HT-29 (cell line): Measurements from ENCODE around the gene ZNF175. TPM values are rescaled to one million over a fixed set of nuclear protein-coding genes. Genes with fewer than 3 reads are reported as not detected.

Experiments
- DNase-seq: peaks from one replicate; pipeline ENCODE4 v3.0.0-alpha.2; 2015; ENCODE audit warnings: low spot score
- total RNA-seq: library from RNA; depleted of rRNA; stranded (reverse); fragments of >200 nt; shearing (Covaris generic); gene quantifications from 2 replicates; pipeline ENCODE4 v1.2.3, GENCODE V29; 2014

ZNF175 gene
- total RNA-seq, 1 experiment from 2014 or later, result 1.1 TPM

DNA sequence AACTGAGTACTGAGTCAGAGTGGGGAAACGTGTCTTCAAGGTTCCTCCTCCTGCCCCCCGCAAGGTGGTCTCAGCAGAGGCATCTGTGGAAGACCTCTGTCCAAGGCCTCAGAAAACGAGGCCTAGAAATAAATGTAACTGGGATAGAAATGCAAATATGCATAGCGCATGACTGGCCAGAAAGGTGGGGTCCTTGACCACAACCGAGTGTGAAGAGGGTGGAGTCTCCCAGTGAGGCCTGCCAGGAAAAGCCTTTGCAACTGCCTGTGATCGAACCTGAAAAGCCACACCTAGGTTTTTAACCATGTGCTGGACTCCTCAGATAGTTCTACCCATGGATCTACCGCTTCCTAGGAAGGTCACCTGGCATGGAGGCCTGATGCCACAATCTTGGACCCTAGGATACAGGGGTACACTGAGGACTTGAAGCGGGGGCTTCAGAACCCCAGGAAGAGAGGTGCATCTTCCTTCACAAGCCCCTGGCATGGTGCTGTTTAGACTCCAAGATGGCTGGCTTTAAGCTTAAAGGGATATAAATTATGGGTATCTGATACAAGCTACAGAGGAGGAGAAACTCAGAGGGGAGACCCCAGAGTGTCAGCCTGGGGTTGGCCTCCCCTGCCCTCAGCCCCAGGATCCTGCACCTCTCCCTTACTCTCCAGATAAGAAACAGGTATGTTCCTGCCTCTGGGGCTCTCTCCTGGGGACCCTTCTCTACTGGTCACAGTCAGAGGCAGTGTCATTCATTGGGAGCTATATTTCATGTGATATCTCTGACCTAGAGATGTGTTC lies 21.4 kb upstream of the ZNF175 start:
- DNase-seq, result no peak

DNA sequence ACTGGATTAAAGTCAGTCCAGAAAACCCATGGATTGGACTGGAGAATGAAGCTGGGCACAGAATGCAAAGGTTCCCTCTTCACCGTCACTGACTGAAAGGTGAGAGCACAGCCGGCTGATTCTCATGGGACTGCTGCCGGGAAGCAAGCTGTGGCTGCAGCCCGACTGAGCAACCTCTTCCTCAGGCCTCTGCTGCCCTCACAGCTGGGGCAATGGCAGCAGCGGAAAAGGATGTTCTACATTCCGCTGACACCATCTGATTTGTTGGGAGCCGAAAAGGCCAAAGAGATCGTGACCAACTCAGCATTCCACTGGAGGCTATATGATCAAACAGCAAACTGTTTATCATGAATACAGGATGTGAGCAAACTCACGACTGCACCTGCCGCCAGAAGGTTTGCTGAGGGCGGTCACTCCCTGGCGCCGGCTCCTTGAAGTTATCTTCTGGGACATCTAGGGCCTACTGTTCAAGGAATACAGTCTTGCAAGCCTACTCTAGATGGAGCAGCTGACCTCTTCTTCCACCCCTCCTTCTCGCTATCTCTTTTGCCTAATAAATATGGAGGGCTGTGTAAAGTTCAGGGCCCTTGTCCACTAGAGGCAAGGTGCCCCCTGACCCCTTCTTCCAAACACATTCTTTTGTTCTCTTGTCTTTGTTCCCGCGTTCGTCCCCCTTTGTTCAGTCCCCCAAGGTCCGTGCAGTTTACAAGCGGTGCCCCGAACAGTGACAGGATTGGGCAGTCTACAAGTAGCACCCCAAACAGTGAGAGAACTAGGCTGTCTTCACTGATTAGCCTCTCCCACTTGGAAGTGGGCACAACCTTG lies 20.0 kb upstream of the ZNF175 start:
- DNase-seq, result no peak

DNA sequence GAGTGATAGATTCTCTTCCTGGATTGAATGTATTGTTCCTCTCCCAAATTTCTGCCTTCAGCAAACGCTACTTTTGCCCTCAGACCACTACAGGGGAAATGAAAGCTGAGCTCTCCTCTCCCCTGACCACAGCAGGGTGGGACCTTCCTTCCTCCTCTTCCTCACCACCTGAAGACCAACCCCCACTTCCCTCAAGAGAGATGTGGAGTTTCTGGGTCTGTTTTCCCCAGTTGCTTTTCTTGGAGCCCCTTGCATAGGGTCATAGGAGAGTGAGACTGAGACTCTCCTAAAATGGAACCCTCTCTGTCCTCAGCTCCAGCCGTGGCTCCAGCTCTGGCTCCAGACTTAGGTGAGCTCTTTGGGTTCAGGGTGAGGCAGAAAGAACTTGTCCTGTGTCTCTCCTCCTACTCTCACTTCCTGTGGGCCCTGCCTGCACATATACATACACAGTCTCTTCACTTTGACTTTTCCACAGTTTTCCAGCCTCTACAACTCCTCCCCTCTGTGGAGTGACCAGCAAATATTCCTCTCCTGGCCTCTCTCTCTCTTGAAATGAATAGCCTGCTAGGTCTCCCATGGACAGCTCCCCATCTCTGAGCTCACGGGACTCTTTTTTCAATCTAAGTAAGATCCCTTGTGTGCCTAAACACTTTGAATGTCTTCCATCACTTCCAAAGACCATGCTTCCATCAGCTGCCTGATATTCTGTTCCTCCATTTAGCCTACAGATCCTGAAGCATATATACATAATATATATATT lies 19.2 kb upstream of the ZNF175 start:
- DNase-seq, result no peak

DNA sequence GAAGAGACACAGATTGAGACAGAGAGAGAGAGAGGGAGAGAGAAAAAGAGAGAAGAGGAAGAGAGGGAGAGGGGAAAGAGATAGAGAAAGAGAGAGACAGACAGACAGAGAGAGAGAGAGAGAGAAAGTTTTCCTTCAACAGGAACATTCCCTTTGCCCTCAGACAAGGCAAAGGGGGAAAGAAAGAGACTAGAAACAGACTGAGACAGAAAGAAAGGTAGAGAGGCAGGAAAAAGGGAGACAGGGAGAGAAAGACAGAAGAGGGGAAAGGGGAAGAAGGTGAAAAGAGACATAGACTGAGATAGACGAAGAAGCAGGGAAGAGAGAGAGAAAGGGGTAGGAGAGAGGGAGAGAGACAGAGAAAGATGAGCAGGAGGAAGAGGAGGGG lies 18.5 kb upstream of the ZNF175 start:
- DNase-seq, result no peak

DNA sequence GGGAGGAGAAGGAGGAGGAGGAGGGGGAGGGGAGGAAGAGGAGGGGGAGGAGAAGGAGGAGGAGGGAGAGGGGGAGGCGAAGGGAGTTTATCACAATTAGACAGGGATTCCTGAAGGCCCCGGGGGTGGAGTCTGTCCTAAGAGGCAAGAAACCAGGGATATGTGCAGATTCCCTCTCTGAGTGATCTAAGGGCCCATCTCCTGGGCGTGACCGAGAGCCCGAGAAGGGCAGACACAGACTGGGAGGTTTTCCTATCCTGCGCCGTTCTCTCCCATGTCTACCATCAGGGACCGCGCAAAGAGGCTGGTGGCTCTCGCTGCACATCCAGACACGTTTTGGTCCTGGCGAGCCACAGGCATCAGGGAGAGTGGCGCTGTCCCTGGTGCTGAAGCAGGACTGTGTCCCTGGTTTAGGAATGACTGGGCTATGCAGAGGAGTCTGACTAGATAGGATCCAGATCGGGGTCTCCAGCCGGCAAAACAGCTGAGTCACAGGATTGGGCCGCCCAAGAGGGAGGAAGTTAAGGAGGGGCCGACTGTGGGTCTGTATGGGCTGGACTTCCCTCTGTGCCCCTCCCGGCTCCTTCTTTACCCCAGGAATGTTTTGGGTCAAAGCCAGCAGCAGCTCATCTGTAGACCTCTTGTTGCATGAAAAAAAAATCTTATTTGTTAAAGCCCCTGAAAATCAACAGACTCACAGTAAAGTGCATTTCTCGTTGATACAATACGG lies 17.9 kb upstream of the ZNF175 start:
- peak; percentile 87 for DNase-seq

DNA sequence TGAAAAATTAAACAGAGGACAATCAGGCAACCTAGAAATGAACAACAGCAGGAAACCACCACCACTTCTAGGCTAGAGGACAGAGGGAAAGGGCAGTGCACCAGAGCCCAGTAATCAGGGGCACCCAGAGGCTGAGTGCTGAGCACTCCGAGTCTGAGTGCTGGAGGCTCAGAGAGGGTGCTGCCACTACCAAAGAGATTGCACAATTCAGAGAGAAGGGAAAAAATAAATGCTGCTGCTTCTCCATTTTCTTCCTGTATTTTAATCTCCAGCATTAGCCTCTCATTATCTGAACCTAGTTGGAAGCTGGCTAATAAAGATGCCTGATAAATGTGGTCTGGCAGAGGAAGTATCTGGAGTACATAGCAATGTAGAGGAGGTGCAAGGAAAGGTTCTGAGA lies 11.8 kb upstream of the ZNF175 start:
- DNase-seq, result no peak

DNA sequence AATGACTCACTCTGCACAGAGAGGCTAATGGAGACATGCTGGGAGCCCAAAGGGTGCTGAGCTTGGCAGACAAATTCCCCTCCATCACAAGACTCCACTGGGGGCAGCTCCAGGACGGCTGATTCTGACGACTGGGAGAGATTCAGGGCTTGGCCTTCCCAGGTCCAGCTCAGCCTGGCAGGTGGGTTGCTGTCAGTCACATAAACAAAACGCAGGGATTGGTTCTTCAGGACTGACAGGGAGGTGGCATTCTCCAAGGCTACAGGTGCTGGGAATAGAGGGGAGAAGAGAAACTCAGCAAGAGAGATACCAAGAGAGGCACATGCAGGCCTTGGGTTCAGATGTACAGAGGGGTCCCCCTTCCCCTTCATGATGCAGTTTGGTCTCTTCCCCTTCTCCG lies 10.7 kb upstream of the ZNF175 start:
- no peak for DNase-seq

DNA sequence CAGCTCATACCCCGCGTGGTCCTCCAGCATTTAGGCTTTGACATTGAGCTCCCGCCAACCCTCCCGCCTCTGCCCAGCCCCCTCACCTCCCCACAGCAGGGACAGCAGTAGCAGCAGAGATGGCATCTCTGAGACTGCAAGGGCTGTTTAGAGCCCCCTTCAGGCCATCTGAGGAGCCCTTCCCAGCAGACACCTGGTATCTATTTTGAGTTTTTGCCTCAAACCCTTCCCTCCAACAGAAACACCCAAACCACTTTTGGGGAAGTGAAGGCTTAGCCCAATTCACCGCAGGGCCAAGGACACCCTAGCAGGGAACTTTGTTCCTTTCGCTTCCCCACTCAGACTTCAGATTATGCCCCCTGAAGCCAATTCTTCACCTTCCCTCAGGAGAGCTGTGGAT lies 6.3 kb upstream of the ZNF175 start:
- DNase-seq, result no peak

DNA sequence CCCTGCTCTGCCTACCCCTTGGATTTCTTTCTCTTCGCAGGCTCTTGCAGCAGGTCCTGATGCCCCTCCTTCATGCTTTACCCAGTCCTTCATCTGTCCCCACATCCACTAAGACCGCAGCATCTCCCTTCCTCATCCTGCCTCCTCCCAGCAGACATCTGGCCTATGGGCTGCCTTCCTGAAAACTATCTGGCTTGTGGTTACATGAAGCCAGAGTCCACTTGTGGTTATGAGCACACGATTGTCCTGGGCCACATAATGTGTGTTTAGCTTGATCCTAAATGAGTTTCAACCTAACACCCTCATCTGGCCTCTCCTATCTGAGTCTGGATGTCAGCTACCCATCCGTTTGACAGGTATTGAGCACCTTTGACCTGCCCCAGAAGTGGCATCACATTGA lies 5.5 kb upstream of the ZNF175 start:
- no peak for DNase-seq

DNA sequence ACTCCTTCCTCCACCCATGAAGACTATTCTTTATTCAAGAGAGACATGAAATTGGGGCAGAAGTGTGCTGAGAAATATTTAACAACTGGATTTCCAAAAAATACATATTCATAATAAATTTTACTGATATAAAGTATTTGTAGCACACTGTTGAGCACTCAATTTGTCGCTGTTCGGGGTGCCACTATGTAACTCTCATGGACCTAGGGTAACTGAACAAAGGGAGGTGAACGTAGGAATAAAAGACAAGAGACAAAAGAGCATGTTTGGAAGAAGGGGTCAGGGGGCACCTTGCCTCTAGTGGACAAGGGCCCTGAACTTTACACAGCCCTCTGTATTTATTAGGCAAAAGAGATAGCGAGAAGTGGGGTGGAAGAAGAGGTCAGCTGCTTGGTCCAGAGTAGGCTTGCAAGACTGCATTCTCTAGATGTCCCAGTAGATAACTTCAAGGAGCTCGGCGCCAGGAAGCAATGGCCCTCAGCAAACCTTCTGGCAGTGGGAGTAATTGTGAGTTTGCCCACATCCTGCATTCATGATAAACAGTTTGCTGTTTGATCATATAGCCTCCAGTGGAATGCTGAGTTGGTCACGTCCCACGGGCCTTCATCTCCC lies 4.5 kb upstream of the ZNF175 start:
- no peak for DNase-seq

DNA sequence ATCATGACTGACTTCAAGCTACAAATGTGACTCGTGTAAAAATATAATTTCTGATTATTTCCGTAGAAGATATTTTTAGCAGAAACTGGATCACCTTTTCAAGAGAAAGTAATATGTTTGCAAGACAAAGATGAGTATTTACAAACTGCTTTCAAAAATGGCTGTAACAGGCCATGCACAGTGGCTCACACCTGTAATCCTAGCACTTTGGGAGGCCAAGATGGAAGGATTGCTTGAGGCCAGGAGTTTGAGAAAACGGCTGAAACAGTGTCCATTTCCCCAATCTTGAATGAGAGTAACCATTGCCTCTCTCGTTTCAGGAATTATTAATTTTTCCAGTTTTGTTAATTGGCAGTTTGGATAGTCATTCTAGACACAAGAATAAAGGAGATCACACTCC lies 3.5 kb upstream of the ZNF175 start:
- DNase-seq, result no peak

DNA sequence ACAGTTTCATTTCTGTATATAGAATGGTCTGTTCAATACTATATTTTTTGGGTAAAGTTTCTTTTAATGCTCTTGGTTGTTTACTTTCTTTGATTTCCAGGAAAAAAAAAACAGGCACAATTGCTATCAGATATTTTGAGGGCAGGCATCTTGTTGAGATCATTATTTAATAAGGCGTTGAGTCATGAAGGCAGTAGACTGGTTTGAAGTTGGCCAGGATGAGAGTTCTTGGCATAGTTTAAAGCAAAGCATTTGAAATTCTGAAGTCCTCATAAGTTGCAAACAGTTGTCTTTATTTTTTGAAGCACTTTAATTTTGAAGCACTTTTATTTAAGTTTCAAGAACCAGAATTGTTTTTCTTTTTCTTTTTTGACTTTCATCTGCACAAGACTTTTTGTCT lies 2.6 kb upstream of the ZNF175 start:
- no peak for DNase-seq

DNA sequence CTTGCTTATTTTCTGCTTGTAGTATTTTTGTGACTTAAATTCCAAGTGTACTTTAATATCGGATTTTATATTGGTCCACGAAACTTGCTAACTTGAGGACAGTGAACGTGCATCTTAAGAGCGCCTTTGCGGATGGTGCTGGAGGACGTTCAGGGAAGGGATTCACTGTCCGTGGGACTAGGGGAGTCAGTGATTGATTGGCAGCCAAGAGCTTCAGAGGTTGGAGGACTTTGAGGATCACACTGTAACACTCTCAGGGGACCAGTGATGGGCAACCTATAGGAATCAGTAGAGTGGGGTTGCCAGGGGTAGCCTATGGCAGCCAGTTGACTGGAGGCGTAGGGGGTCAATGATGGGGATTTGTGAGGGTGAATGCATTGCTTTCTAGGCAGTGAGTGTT lies 516 bp downstream of the ZNF175 start:
- no peak for DNase-seq

DNA sequence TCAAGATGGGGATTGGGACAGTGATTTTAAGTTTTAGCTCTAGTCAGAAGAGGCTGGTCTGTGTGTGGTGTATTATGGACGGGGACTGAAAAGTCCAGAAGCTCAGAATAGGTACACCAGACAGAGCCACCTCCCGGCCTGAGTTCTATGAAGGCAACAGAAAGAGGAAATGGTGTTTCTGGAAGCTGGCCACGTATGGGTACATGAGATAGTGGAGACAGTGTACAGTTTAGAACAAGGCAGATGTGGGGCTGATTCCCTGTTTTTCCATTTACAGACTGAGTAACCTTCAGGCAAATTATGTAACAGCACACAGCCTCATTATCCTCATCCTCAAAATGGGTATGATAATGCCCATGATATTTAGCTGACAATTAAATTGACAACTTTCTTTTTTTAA lies 1.3 kb downstream of the ZNF175 start:
- DNase-seq, result no peak

DNA sequence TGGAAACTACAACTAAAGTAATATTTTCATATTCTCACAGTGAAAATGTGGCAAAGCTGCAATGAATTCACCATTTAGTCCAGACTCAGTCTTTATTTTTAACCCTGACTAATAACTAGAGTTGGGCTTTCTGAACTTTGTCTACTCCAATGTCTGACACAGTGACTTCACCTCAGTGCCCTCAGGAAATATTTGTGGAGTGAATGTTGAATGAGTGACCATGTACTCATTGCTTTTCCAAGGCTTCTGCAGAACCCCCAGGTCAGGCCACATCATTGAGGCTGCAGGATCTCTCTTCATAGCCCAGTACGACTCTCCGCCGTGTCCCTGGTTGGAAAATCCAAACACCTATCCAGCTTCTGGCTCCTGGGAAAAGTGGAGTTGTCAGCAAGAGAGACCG lies 1.8 kb downstream of the ZNF175 start:
- no peak for DNase-seq

DNA sequence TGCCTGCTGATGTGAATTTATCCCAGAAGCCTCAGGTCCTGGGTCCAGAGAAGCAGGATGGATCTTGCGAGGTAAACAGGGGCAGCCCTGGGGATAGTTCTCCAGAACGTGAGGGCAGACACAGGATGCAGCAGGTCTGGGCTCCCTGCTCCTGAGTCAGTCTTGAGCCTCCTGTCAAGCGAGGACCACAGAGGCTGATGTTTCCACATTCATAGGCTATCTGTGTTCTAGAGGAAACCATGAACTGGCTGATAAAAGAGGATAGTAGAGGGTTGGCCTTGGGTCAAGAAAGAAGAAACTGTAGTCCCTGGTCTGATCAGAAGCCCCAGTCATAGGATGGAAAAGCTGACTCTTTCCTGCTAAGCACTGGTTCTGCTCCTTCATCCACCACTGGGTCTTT lies 2.2 kb downstream of the ZNF175 start:
- DNase-seq, result no peak

DNA sequence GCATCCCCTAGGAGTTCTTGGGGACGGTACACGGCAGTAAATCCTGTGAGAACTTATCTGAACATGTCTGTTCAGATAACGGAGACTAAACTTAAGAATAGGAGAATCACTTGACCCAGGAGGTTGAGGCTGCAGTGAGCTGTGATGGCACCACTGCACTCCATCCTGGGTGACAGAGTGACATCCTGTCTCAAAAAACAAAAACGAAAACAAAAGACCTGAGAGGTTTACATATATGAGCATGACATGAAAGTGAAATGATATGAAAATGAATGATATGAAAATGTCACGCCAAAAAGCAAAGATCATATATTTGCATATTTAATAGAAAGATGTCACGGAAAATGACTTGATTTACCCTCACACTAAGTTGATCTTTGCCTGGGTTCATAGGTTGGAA lies 5.8 kb downstream of the ZNF175 start:
- no peak for DNase-seq

DNA sequence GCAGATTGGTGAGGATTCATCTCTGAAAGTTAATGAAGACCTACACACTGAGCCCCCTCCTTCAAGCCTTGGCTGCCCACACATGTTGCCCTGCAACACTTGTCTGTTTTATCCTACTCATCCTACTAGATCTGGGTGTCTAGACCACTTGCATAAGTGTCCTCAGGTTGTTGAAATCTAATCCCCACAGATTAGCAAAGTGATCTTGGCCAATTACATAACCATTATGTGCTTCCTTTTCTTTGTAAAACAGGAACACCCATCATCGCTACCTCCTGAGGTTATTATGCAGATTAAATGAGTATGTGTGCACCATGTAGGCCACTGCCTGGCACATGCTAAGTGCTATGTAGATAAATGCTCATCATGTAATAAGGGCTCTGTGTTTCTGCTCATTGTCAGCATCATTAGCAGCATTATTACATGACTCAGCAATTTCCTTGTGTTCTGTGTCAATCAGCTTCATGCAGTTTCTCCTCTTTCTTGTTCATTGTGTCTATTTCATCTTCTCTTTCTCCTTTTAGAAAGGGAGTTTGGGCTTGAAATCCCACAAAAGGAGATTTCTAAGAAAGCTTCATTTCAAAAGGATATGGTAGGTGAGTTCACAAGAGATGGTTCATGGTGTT lies 15.1 kb downstream of the ZNF175 start:
- DNase-seq, result no peak

DNA sequence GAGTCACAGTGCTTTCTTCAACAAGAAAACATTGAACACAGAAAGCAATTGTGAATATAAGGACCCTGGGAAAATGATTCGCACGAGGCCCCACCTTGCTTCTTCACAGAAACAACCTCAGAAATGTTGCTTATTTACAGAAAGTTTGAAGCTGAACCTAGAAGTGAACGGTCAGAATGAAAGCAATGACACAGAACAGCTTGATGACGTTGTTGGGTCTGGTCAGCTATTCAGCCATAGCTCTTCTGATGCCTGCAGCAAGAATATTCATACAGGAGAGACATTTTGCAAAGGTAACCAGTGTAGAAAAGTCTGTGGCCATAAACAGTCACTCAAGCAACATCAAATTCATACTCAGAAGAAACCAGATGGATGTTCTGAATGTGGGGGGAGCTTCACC lies 15.7 kb downstream of the ZNF175 start:
- DNase-seq, result no peak

DNA sequence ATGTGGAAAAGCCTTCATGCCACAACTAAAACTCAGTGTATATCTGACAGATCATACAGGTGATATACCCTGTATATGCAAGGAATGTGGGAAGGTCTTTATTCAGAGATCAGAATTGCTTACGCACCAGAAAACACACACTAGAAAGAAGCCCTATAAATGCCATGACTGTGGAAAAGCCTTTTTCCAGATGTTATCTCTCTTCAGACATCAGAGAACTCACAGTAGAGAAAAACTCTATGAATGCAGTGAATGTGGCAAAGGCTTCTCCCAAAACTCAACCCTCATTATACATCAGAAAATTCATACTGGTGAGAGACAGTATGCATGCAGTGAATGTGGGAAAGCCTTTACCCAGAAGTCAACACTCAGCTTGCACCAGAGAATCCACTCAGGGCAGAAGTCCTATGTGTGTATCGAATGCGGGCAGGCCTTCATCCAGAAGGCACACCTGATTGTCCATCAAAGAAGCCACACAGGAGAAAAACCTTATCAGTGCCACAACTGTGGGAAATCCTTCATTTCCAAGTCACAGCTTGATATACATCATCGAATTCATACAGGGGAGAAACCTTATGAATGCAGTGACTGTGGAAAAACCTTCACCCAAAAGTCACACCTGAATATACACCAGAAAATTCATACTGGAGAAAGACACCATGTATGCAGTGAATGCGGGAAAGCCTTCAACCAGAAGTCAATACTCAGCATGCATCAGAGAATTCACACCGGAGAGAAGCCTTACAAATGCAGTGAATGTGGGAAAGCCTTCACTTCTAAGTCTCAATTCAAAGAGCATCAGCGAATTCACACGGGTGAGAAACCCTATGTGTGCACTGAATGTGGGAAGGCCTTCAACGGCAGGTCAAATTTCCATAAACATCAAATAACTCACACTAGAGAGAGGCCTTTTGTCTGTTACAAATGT lies 16.4 kb downstream of the ZNF175 start:
- DNase-seq, result no peak
